Activated CD8-positive, alpha-beta memory T cell treated with anti-CD3 and anti-CD28 coated beads for 1 hour (primary cell): ENCODE data around the gene RADIL.
"Not testable (repeated sequence)": the region's sequence is repeated elsewhere in the genome, so short reads cannot be mapped to it uniquely, and the experiment has no call there.

Experiments used
- DNase-seq, 2 donors: peaks; one replicate each; pipeline ENCODE4 v3.0.0-alpha.2; 2020; ENCODE audit warnings: low read depth in 1 of 2; ENCODE audit errors: extremely low read depth in 1 of 2

RADIL gene

DNA sequence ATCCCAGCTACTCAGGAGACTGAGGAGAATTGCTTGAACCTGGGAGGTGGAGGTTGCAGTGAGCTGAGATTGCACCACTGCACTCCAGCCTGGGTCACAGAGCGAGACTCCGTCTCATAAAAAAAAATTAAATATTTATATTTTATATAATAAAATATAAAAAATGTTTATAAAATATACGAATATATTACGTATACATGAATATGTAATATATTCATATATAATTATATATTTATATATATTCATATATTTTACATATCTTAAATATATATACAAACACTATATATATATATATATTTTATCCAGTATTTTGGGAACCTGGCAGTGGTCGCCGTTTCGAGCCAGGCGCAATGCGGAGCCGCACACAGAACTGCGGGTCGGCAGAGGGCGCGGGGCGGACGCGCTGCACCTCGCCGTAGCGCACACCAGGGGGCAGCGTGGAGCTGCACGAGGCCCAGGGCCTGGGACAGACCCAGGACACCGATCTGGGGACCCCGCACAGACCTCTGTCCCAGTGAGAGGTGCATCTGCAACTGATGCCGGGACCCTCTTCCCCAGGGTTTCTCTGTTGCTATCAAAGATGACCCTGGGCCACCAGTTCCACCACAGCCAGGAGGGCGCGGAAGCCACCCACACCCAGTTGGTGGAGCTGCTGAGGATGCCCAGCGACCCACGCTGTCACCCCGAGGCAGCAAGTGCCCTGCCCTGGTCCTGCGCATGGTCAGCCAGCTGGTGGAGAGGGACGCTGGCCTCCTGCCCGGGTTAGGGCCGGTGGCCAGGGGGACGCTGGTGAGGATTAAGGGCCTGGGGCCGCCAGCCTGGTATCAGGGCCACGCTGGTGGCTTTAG is 85.4 kb downstream of the RADIL start:
- peak in 1 of 2 donors; percentile 43 for DNase-seq

DNA sequence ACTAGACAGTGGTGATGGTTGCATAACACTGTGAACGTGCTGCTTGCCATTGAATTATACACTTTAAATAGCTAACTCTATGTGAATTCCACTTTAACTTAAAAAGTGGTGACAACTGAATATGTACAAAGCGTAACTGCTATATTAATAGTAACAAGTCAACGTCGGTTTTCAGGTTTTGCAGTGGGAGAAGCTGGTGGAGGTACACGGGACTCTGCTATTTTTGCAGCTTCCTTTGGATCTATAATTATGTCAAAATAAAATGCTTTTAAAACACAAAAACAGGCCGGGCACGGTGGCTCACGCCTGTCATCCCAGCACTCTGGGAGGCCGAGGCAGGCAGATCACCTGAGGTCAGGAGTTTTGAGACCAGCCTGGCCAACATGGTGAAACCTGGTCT is 87.1 kb downstream of the RADIL start:
- DNase-seq = no peak

DNA sequence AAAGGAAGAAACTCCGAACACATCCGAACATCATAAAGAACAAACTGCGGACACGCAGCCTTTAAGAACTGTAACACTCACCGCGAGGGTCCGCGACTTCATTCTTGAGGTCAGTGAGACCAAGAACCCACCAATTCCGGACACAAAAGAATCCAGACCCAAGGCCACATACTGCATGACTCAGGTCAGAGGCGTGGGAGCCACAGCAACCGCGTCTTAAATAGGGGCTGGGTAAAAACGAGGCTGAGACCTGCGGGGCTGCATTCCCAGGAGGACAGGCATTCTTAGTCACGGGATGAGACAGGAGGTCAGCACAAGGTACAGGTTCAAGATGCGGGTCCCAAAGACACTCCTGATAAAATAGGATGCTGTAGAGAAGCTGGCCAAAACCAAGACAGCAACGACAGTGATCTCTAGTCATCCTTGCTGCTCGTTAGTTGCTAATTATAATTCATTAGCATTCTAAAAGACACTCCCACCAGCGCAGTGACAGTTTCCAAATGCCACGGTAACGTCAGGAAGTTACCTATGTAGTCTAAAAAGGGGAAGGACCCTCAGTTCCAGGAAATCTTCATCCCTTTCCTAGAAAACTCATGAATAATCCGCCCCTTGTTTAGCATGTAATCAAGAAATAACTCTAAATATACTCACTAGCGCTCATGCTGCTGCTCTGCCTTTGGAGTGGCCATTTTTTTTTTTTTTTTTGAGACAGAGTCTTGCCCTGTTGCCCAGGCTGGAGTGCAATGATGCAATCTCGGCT is 88.7 kb downstream of the RADIL start:
- DNase-seq = no peak

DNA sequence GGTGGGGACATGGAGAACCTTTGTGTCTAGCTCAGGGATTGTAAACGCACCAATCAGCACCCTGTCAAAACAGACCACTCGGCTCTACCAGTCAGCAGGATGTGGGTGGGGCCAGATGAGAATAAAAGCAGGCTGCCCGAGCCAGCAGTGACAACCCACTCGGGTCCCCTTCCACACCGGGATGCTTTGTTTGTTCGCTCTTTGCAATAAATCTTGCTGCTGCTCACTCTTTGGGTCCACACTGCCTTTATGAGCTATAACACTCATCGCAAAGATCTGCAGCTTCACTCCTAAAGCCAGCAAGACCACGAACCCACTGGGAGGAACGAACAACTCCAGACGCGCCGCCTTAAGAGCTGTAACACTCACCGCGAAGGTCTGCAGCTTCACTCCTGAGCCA is 89.3 kb downstream of the RADIL start:
- not testable (repeated sequence) for DNase-seq

DNA sequence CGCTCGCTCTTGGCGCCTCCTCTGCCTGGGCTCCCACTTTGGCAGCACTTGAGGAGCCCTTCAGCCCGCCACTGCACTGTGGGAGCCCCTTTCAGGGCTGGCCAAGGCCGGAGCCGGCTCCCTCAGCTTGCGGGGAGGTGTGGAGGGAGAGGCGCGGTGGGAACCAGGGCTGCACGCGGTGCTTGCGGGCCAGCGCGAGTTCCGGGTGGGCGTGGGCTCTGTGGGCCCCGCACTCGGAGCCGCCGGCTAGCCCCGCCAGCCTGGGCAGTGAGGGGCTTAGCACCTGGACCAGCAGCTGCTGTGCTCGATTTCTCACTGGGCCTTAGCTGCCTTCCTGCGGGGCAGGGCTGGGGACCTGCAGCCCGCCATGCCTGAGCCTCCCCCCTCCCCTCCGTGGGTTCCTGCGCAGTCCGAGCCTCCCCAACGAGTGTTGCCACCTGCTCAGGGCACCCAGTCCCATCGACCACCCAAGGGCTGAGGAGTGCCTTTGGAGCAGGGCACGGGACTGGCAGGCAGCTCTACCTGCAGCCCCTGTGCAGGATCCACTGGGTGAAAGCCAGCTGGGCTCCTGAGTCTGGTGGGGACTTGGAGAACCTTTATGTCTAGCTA is 90.0 kb downstream of the RADIL start:
- DNase-seq = not testable (repeated sequence)

DNA sequence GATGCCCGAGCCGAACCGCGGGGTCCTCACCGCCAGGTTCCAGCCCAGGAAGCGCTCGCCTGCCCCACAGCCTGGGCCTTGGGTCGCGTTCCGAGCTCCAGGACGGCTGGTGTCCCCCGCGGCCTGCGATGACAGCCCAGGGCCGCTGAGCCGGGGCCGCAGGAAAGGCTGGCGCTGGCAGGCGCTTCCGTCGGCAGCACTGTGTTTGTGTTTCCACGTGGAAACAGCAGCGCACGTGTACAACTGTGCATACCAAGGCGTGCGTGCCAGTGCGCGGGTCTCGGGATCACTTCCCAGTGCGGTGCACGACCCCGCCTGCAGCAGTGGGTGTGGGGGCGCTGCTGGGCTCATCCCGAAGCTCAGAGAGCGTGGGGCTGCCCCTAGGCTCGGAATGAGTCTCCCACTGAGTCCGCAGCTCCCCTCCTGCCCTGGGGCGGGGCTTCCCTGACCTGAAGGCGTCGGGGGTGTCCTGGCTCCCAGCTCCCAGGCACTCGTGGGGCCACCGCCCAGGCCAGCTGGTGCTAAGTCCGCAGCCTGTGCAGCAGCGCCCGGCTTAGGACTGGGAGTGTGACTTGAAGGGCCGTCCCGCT is 90.9 kb downstream of the RADIL start:
- no peak for DNase-seq

DNA sequence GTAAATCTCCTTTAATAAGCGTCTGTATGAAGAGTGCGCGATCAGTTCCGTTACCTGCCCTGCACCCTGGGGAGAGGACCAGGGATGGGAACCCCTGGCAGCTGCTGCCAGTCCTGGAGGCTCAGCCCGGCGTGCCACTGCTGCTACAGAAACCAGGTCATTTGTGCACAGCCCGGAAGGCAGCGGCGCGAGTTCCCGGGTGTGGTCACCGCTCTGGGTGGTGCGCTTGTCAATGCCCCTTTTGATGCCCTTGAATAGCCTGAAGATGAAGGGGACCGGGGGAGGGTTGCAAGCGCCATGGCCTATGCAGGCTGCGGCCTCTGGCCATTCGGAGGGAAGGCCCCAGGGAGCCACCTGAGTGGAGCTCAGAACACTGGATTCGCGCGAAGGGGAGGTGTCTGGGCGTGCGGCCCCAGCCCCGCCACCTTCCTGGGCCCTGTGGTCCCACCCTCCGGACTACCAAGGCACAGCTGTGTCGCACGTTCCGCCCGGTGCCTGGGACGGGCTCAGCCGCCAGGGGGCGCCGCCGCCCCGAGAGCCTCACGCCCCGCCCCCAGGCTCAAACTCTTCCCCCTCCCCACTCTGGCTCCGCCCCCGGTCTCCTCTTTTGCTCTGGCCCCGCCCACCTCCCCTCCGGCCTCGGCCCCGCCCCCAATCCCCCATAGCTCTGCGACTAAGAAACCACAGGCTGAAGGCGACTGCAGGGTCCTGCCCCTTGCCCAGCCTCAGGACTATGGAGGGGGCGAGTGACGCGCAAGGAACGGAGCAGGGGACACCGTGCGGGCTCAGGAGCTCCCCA is 91.6 kb downstream of the RADIL start:
- DNase-seq = peak; percentile 58 to 72

DNA sequence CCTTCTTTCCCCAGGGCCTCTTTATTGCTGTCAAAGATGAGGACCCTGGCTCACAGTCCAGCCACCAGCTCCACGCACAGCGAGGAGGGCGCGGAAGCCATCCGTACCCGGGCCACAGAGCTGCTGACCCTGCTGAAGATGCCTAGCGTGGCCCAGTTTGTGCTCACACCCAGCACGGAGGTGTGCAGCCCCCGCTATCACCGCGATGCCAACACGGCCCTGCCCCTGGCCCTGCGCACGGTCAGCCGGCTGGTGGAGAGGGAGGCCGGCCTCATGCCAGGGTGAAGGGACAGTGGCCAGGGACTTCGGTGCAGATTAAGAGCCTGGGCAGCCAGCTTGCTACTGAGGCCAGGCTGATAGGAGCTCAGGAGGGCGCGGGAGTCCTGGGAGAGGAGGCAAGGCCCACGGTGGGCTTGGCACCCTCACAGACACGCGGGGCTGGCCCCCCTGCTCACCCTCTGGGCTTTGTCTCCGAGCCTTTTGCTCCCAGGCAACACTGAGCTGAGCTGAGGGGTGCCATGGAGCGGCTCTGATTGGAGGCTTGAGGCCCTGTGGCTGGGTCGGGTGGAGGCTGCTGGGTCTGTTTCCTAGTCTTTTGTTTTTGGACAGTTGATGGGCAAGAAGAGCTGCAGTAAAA is 92.3 kb downstream of the RADIL start:
- no peak for DNase-seq

DNA sequence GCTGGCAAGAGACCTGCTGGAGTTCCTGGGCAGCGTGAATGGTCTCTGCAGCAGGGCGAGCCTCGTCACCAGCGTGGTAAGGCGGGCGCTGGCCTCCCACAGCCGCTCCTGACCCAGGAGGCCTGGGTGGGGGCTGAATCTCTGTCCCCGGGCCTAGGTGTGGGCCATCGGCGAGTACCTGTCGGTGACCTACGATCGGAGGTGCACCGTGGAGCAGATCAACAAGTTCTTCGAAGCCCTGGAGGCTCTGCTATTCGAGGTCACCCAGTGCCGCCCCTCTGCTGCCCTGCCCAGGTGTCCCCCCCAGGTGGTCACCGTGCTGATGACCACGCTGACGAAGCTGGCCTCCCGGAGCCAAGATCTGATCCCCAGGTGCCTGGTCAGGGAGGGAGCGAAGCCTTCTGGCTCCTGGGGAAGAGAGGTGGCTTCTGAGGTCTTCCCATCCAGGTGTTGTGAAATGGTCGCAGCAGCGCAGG is 93.0 kb downstream of the RADIL start:
- DNase-seq = no peak

DNA sequence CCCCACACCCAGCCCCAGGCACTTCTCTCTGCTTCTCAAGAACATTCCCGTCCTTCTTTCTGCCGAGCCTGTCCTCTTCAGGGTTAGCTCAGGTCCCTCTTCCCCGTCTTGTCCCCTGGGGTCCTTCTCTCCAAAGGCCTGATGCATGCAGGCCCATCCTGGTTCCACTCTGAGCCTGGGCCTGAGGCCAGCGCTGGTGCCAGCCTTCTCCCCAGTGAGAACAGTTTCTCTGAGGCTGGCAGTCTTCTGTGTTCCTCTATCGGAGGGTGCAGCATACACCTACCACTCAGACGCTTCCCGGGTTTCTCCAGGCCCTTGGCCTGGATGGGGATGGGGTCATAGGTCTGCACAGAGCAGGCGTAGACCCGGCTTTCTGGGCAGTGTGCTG is 93.4 kb downstream of the RADIL start:
- DNase-seq = no peak

DNA sequence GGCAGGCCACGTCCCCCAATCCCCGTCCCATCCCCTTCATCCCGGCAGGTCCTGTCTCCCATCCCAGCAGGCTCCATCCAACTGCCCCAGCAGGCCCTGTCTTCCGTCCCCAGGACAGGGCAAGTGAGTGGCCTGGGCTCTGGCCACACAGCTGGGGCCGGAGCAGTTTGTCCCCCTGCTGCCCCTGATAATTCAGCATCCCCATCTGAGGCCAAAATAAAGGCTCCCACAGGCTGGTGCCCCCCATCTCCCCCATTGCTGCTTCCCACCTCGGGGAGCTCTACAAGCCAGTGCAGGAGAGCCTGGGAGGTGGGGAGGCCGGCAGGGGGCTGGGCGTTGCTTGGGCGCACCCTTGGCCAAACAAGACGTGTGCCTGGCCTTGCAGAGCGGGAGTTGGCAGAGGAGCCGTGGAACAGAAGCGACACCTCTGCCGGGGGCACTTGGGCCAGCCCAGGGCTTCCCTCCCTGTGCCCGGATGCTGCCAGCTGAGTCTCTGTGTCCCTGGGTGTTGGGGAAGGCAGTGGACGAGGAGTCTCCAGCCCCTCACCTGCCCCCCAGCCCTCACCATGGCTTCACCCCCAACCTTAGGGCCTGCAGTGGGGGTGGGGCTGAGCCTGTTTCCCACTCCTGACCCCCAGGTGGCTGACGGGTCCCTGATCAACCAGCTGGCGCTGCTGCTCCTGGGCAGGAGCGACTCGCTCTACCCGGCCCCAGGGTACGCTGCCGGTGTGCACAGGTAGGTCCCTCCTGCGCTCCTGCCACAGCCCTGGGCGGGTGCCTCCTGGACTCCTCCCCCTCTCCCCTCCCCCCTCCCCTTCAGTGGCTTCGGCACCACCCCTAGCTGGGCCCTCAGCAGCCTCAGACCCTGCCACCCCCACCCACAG is 94.1 kb downstream of the RADIL start:
- no peak for DNase-seq

DNA sequence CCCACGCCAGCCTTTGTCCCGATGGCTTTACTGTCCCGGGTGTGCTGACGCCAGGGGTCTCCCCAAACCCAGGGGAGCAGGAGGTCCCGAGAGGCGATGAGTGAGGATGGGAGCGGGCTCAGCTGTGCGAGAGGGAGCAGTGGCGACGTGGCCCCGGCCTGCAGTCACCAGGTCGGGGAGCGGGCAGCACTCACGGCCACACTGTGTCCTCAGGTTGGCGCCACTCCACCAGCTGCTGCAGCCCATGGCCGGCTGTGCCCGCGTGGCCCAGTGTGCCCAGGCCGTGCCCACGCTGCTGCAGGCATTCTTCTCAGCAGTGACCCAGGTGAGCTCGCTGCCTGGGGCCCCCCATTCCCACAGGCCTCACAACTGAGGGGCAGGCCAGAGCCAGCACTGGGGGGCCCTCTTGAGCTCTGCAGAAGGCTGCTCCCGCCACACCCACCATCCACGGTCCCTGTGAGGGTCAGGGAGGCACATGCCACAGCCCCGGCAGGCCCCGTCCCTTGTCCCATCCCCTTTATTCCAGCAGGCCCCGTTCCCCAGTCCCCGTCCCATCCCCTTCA is 94.8 kb downstream of the RADIL start:
- no peak for DNase-seq

DNA sequence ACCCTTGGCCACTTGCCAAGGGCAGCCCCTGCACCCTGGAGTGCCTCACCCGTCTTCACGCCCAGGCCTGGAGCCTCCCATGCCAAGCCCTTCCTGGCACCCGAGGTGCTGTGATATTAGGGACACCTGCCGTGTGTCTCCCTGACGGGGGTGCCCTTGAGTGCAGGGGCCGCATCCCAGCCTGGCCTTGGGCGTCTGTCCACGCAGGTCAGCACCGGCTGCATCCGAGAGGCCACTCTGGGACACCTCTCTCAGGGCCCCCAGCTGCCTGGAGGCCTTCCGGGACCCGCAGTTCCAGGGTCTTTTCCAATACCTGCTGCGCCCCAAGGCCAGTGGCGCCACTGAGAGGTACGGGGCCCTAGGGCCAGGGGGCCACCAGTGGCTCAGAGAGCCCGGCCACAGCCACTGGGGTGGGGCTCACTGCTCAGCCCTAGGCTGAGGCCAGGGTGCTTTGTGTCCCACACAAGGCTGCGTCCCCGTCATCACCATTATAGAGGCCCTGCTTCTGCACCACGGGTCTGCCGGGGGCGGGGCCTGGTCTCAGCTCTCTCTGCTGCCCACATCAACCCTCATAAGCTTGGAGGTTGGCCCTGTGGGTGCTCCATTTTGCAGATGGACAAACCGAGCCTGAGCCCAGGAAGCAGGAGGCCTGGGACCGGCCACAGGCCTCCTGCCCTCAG is 95.4 kb downstream of the RADIL start:
- no peak for DNase-seq

DNA sequence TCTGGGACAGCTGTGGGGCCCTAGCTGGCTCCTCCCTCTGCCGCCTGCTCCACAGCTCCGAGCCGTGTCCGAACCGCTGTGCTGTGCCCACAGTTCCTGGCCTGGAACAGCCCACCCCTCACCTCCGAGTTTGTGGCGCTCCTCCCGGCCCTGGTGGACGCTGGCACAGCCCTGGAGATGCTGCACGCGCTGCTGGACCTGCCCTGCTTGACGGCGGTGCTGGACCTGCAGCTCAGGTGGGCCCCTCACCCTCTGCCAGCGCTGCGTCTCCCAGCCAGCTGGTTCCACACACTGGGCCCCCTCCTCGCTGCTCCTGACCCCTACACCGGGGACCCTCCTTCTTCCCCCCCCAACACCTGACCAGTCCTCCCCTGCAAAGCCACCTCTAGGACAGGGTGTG is 96.0 kb downstream of the RADIL start:
- DNase-seq = no peak

DNA sequence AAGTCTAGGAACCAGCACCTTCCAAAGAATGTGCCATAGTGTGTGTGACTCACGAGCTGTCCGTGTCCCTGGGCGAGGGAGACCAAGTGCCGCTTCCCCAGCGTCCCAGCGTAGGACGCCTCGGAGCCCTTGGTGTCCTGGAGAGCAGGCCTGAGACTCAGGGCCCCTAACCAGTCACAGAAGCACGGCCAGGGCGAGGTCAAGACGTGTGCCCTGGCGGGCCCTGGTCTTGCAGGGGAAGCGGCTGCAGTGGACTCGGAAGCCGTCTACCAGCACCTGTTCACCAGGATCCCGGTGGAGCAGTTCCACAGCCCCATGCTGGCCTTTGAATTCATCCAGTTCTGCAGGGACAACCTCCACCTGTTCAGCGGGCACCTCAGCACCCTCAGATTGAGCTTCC is 97.5 kb downstream of the RADIL start:
- no peak for DNase-seq

DNA sequence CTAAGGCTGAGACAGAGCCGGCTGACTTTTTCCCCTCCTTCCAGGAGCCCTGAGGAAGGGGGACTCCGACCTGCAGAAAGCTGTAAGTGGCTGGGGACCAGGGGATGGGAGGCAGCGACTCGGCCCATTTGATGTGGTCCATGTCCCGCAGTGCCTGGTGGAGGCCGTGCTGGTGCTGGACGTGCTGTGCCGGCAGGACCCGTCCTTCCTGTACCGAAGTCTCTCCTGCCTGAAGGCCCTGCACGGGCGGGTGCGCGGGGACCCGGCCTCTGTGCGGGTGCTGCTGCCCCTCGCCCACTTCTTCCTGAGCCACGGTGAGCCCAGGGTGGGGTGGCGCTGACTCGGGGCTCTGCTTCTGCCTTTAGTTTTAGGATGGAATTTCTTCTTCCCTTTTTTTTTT is 98.1 kb downstream of the RADIL start:
- no peak for DNase-seq

DNA sequence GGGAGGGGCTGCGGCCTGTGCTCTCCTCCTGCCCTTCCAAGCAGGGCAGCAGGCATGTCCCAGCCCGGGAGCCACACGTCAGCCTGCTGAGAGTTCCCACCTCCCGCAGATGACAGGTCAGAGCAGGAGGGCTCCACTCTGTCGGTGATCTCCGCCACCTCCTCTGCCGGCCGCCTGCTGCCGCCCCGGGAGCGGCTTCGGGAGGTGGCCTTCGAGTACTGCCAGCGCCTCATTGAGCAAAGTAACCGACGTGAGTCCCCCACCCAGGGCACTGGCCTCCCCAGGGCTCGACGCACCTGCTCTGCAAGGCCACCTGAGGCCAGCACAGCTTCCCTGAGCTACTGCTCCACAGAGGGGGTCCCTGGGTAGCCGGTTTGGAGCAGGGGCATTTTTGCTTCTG is 98.7 kb downstream of the RADIL start:
- DNase-seq = no peak

DNA sequence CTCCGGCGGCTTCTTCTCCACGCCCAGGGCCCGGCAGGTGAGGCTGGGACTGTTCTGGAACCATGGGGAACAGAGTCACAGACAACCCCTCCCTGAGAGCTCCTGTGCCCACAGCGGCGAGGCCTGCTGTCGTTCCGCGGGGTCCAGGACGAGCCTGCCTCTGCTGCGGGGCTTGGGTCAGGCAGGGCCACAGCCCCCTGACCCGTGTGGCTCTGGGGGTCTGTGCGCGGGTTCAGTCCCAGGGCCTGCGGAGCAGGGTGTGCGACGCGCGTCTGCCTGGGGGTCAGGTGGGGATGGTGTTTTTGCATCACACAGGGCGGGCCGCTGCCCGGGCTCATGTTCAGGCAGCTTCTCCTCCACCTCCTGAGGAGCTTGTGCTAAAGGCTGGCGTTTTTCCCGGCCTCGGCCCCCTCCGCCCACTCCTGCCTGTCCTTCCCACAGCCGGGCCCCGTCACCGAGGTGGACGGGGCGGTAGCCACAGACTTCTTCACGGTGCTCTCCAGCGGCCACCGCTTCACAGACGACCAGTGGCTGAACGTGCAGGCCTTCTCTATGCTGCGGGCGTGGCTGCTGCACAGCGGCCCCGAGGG is 99.7 kb downstream of the RADIL start:
- DNase-seq = no peak
